Measurements from ENCODE around the gene PEBP1. TPM values are rescaled to one million over a fixed set of nuclear protein-coding genes. Genes with fewer than 3 reads are reported as not detected.
A peak's percentile ranks its signal among the peaks of the same experiment; 100 is the strongest.

The PEBP1 gene
- total and polyA plus RNA-seq, 2 of the 8 experiments (the other 6 are each of a cell fraction or from before 2014, with no cell fraction given): 444 to 622 TPM

- TF ChIP-seq HDAC6 (IDR thresholded peaks at IDR 0.05; ENCODE audit: low read depth, low read length): no peak
- no peak for TF ChIP-seq TCF12 (IDR thresholded peaks at IDR 0.05; ENCODE audit: low read depth, low read length)
- TF ChIP-seq BACH1 (IDR thresholded peaks at IDR 0.05; ENCODE audit: low read length): peak; percentile 77
- no peak for TF ChIP-seq SRF (IDR thresholded peaks at IDR 0.05; ENCODE audit: low read depth, low read length)
- TF ChIP-seq RBBP5 (IDR thresholded peaks at IDR 0.05; ENCODE audit: borderline replicate concordance, low read depth, low read length): peak; percentile 87
- TF ChIP-seq CHD7 (IDR thresholded peaks at IDR 0.05; ENCODE audit: insufficient replicate concordance, low read length): no peak
- TF ChIP-seq, protein P1, sequence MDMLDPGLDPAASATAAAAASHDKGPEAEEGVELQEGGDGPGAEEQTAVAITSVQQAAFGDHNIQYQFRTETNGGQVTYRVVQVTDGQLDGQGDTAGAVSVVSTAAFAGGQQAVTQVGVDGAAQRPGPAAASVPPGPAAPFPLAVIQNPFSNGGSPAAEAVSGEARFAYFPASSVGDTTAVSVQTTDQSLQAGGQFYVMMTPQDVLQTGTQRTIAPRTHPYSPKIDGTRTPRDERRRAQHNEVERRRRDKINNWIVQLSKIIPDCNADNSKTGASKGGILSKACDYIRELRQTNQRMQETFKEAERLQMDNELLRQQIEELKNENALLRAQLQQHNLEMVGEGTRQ (IDR thresholded peaks at IDR 0.05; ENCODE audit: low read length): no peak
- no peak for TF ChIP-seq SP1 (IDR thresholded peaks at IDR 0.05; ENCODE audit: low read depth, low read length)
- peak; percentile 81 for TF ChIP-seq ASH2L (IDR thresholded peaks at IDR 0.05; ENCODE audit: low read length)
- peak; percentile 77; the same call in 1 of the 2 replicates for TF ChIP-seq TAF1 (IDR thresholded peaks at IDR 0.05; ENCODE audit: low read depth, low read length)
Measured at GRCh38 chr12:118135788-118136558, at the start of gene PEBP1 (continued).
